GM12878 (cell line): Measurements from ENCODE around the gene TELO2.

Source experiments
- BCL11A ChIP-seq: IDR thresholded peaks from 2 replicates; pipeline ENCODE4 v1.6.1; 2011; ENCODE audit warnings: low read depth, low read length
- BRCA1 ChIP-seq: IDR thresholded peaks from 2 replicates; pipeline ENCODE4 v1.6.1; 2011; ENCODE audit warnings: low read depth, low read length, improper control_type of control experiment
- EED ChIP-seq: sonication (generic); IDR thresholded peaks from 2 replicates; pipeline ENCODE4 v1.6.1; 2016; ENCODE audit warnings: antibody characterized with exemption, low read depth
- JUND ChIP-seq: IDR thresholded peaks from 2 replicates; pipeline ENCODE4 v1.6.1; 2012; ENCODE audit warnings: low read depth, mild to moderate bottlenecking, low read length, improper control_type of control experiment, moderate library complexity
- LARP7 ChIP-seq: fragments of 450-650 bp; IDR thresholded peaks from 2 replicates; pipeline ENCODE4 v1.6.1; 2017; ENCODE audit warnings: mild to moderate bottlenecking
- MXI1 ChIP-seq: fragments of 150-350 bp; IDR thresholded peaks from 2 replicates; pipeline ENCODE4 v1.6.1; 2011; ENCODE audit warnings: low read depth, mild to moderate bottlenecking, inconsistent platforms, low read length, improper control_type of control experiment
- NR2C2 ChIP-seq: IDR thresholded peaks from 2 replicates; pipeline ENCODE4 v1.6.1; 2011; ENCODE audit warnings: borderline replicate concordance, low read depth; ENCODE audit not compliant: control insufficient read depth, insufficient read length
- PAX8 ChIP-seq: fragments of 450-650 bp; IDR thresholded peaks from 2 replicates; pipeline ENCODE4 v1.6.1; 2017; ENCODE audit warnings: mild to moderate bottlenecking, moderate library complexity
- POLR2A ChIP-seq: IDR thresholded peaks from 2 replicates; pipeline ENCODE4 v1.6.1; 2011; ENCODE audit warnings: low read depth, mild to moderate bottlenecking, low read length
- SUZ12 ChIP-seq: fragments of 200-600 bp; sonication (generic); IDR thresholded peaks from one replicate; pipeline ENCODE4 v1.6.1; 2018; ENCODE audit warnings: antibody characterized with exemption, mild to moderate bottlenecking; ENCODE audit not compliant: unreplicated experiment
- TAF1 ChIP-seq: IDR thresholded peaks from 2 replicates; pipeline ENCODE4 v1.6.1; 2011; ENCODE audit warnings: mild to moderate bottlenecking, low read depth, low read length, borderline replicate concordance
- YY1 ChIP-seq: IDR thresholded peaks from 2 replicates; pipeline ENCODE4 v1.6.1; 2011; ENCODE audit warnings: low read depth, mild to moderate bottlenecking, low read length
- TF ChIP-seq, protein P1 (sequence below), 3 experiments: IDR thresholded peaks in 2 of 3; conservative IDR thresholded peaks in 1 of 3; 2 replicates each; pipeline ENCODE4 v1.5.1; 2011; ENCODE audit warnings: low read depth in 3 of 3, low read length in 3 of 3, mild to moderate bottlenecking in 3 of 3, control low read depth in 2 of 3, moderate library complexity in 2 of 3, inconsistent platforms in 1 of 3, mixed read lengths in 1 of 3; ENCODE audit not compliant: control insufficient read depth in 2 of 3, insufficient read depth in 1 of 3; ENCODE audit errors: extremely low read depth in 1 of 3

GRCh38 chr16:1550696-1551095 lies 57.5 kb downstream of the TELO2 start:
- no peak for TF ChIP-seq LARP7
- no peak for TF ChIP-seq NR2C2
- no peak for TF ChIP-seq JUND
- no peak for TF ChIP-seq EED
- TF ChIP-seq SUZ12, result no peak
- no peak for TF ChIP-seq BRCA1
- no peak for TF ChIP-seq YY1
- no peak for TF ChIP-seq POLR2A
- TF ChIP-seq, protein P1, sequence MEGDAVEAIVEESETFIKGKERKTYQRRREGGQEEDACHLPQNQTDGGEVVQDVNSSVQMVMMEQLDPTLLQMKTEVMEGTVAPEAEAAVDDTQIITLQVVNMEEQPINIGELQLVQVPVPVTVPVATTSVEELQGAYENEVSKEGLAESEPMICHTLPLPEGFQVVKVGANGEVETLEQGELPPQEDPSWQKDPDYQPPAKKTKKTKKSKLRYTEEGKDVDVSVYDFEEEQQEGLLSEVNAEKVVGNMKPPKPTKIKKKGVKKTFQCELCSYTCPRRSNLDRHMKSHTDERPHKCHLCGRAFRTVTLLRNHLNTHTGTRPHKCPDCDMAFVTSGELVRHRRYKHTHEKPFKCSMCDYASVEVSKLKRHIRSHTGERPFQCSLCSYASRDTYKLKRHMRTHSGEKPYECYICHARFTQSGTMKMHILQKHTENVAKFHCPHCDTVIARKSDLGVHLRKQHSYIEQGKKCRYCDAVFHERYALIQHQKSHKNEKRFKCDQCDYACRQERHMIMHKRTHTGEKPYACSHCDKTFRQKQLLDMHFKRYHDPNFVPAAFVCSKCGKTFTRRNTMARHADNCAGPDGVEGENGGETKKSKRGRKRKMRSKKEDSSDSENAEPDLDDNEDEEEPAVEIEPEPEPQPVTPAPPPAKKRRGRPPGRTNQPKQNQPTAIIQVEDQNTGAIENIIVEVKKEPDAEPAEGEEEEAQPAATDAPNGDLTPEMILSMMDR (IDR thresholded peaks at IDR 0.05 in 2 of 3, conservative IDR thresholded peaks at IDR 0.05 in 1 of 3; ENCODE audit: control insufficient read depth in 2 of 3, extremely low read depth in 1 of 3, insufficient read depth in 1 of 3, low read depth in 3 of 3, low read length in 3 of 3), result no peak
- TF ChIP-seq TAF1, result no peak
- no peak for TF ChIP-seq PAX8
- TF ChIP-seq MXI1, result no peak
- TF ChIP-seq BCL11A, result no peak
